HCT116 (cell line): ENCODE results near the gene GRB10. TPM values are rescaled to one million over a fixed set of nuclear protein-coding genes. Genes with fewer than 3 reads are reported as not detected.

Source experiments
- ATAC-seq: fragments of 200-7000 bp; cut with Tn5 transposase; 2 replicates; pipeline ENCODE4 v1.9.1; 2020; ENCODE audit warnings: mild to moderate bottlenecking, moderate library complexity
- BruUV-seq: library from RNA; stranded (reverse); fragments of 400-500 nt; replicated peaks from 2 replicates; lab custom pipeline; 2021; lab: Mats Ljungman, UMichigan
- CTCF ChIA-PET: fragments of 300-600 bp; sonication (Branson Sonifier 250); formaldehyde crosslinking; loops from one replicate; lab custom pipeline; 2021; ENCODE audit warnings: antibody characterized with exemption; lab: Charles Lee
- POLR2A ChIA-PET: fragments of 300-600, 350-600 bp; sonication (Branson Sonifier 250); formaldehyde crosslinking; loops from one replicate; lab custom pipeline; 2021; ENCODE audit warnings: antibody characterized with exemption; lab: Charles Lee
- RAD21 ChIA-PET, 2 experiments: fragments of 300-600 bp; sonication (Branson Sonifier 250); formaldehyde crosslinking; loops; one replicate each; lab custom pipeline; 2023; ENCODE audit warnings: low total read pairs in 2 of 2; ENCODE audit not compliant: uncharacterized antibody in 2 of 2, unreplicated experiment in 2 of 2, low non-redundant PET in 1 of 2; lab: Charles Lee
- DNase-seq: peaks from one replicate; pipeline ENCODE4 v3.0.0-alpha.2; 2010; ENCODE audit warnings: low read depth, low spot score
- H2AFZ ChIP-seq: fragments of 200-600 bp; shearing (Covaris generic), sonication (generic); 2 replicates; pipeline ENCODE4 v1.6.1; 2017; ENCODE audit warnings: low read depth, mixed run types, mixed read lengths, antibody characterized with exemption, low read length; ENCODE audit not compliant: poor library complexity, severe bottlenecking
- H3K27ac ChIP-seq: 2 replicates; pipeline ENCODE4 v1.5.1; 2012; ENCODE audit warnings: low read depth, low read length
- H3K27me3 ChIP-seq: fragments of 200-600 bp; sonication (generic); 2 replicates; pipeline ENCODE4 v1.6.1; 2016; ENCODE audit warnings: mixed run types, low read length, mixed read lengths; ENCODE audit not compliant: insufficient read depth
- H3K36me3 ChIP-seq, 2 experiments: fragments of 200-500 bp in 1 of 2; fragments of 200-600 bp in 1 of 2; sonication (Bioruptor generic) in 1 of 2; sonication (generic) in 1 of 2; 2 replicates each; pipeline versions ENCODE4 v1.5.1 to v1.6.1; 2014 to 2016; ENCODE audit warnings: low read length in 2 of 2, inconsistent platforms in 1 of 2, mixed read lengths in 1 of 2, mixed run types in 1 of 2; ENCODE audit not compliant: insufficient read depth in 2 of 2, control insufficient read depth in 1 of 2
- H3K4me1 ChIP-seq, 2 experiments: fragments of 200-600 bp in 1 of 2; sonication (generic) in 1 of 2; 2 replicates each; pipeline versions ENCODE4 v1.5.1 to v1.6.1; 2012 to 2017; ENCODE audit warnings: low read length in 2 of 2, inconsistent platforms in 1 of 2, mild to moderate bottlenecking in 1 of 2, mixed read lengths in 1 of 2, mixed run types in 1 of 2, moderate library complexity in 1 of 2; ENCODE audit not compliant: insufficient read depth in 2 of 2, control insufficient read depth in 1 of 2
- H3K4me2 ChIP-seq: fragments of 200-600 bp; sonication (generic); 2 replicates; pipeline ENCODE4 v1.6.1; 2017; ENCODE audit warnings: mixed run types, low read length, mixed read lengths
- H3K4me3 ChIP-seq, 2 experiments: fragments of 200-600 bp in 1 of 2; sonication (generic) in 1 of 2; replicated peaks in 1 of 2; 2 replicates each; pipeline ENCODE4 v1.5.1; 2011 to 2016; ENCODE audit warnings: low read length in 2 of 2, control low read depth in 1 of 2, low read depth in 1 of 2, mild to moderate bottlenecking in 1 of 2, mixed read lengths in 1 of 2, mixed run types in 1 of 2
- H3K79me2 ChIP-seq: fragments of 200-600 bp; sonication (generic); 2 replicates; pipeline ENCODE4 v1.6.1; 2017; ENCODE audit warnings: mild to moderate bottlenecking, mixed run types, low read length, moderate library complexity, mixed read lengths; ENCODE audit not compliant: insufficient read depth
- H3K9ac ChIP-seq: fragments of 200-600 bp; sonication (generic); 2 replicates; pipeline ENCODE4 v1.6.1; 2016; ENCODE audit warnings: low read length, mixed read lengths
- H3K9me2 ChIP-seq: fragments of 200-600 bp; sonication (generic), shearing (Covaris generic); 2 replicates; pipeline ENCODE4 v1.6.1; 2017; ENCODE audit warnings: mixed run types, mild to moderate bottlenecking, moderate library complexity; ENCODE audit not compliant: insufficient read depth
- H3K9me3 ChIP-seq, 2 experiments: fragments of 200-500 bp in 1 of 2; fragments of 200-600 bp in 1 of 2; sonication (Bioruptor generic) in 1 of 2; sonication (generic) in 1 of 2; 2 replicates each; pipeline ENCODE4 v1.6.1; 2014 to 2017; ENCODE audit warnings: low read length in 2 of 2, mixed read lengths in 2 of 2, inconsistent platforms in 1 of 2, low read depth in 1 of 2, mild to moderate bottlenecking in 1 of 2, mixed run types in 1 of 2, moderate library complexity in 1 of 2; ENCODE audit not compliant: control insufficient read depth in 1 of 2, insufficient read depth in 1 of 2
- H4K20me1 ChIP-seq: fragments of 200-600 bp; sonication (generic), shearing (Covaris generic); 2 replicates; pipeline ENCODE4 v1.6.1; 2017; ENCODE audit warnings: mixed run types, mild to moderate bottlenecking, moderate library complexity; ENCODE audit not compliant: insufficient read depth
- CEBPB ChIP-seq: IDR thresholded peaks from 2 replicates; pipeline ENCODE4 v1.6.1; 2012; ENCODE audit warnings: low read depth
- EGR1 ChIP-seq: IDR thresholded peaks from 2 replicates; pipeline ENCODE4 v1.6.1; 2012; ENCODE audit warnings: low read depth
- ELF1 ChIP-seq: IDR thresholded peaks from 2 replicates; pipeline ENCODE4 v1.6.1; 2012; ENCODE audit warnings: low read depth, borderline replicate concordance
- EZH2 ChIP-seq: fragments of 200-600 bp; sonication (generic); IDR thresholded peaks from 2 replicates; pipeline ENCODE4 v1.6.1; 2017; ENCODE audit warnings: antibody characterized with exemption, mixed run types
- POLR2AphosphoS5 ChIP-seq: IDR thresholded peaks from 2 replicates; pipeline ENCODE4 v1.6.1; 2011; ENCODE audit warnings: mild to moderate bottlenecking, low read depth, low read length, moderate library complexity
- RAD21 ChIP-seq: IDR thresholded peaks from 2 replicates; pipeline ENCODE4 v1.6.1; 2012; ENCODE audit warnings: low read depth, mild to moderate bottlenecking
- SIN3A ChIP-seq: IDR thresholded peaks from 2 replicates; pipeline ENCODE4 v1.6.1; 2012; ENCODE audit warnings: low read depth
- SP1 ChIP-seq: IDR thresholded peaks from 2 replicates; pipeline ENCODE4 v1.6.1; 2012; ENCODE audit warnings: low read depth
- YY1 ChIP-seq: IDR thresholded peaks from 2 replicates; pipeline ENCODE4 v1.6.1; 2011; ENCODE audit warnings: low read length, low read depth, moderate library complexity, mild to moderate bottlenecking; ENCODE audit not compliant: insufficient replicate concordance; ENCODE audit errors: extremely low read depth
- ZFX ChIP-seq: fragments of 450-650 bp; IDR thresholded peaks from 2 replicates; pipeline ENCODE4 v1.6.1; 2017
- intact Hi-C: fragments of 100-400 bp; cut with micrococcal nuclease; formaldehyde crosslinking; loops from 2 replicates; pipeline ENCODE4 v1.10.0; 2022
- total RNA-seq: library from RNA; stranded (reverse); gene quantifications from one replicate; pipeline ENCODE4 v1.2.1, GENCODE V29; 2021; ENCODE audit not compliant: unreplicated experiment
- TF ChIP-seq, protein P1 (sequence below): IDR thresholded peaks from 2 replicates; pipeline ENCODE4 v1.6.1; 2011; ENCODE audit warnings: mild to moderate bottlenecking, low read length, moderate library complexity; ENCODE audit not compliant: insufficient replicate concordance; ENCODE audit errors: extremely low read depth
- TF ChIP-seq, protein P2 (sequence below), 3 experiments: fragments of 200-600 bp in 1 of 3; sonication (generic) in 1 of 3; IDR thresholded peaks in 2 of 3; conservative IDR thresholded peaks in 1 of 3; 2 replicates each; pipeline ENCODE4 v1.5.1; 2012 to 2017; ENCODE audit warnings: low read depth in 2 of 3, low read length in 2 of 3, antibody characterized with exemption in 1 of 3, borderline replicate concordance in 1 of 3, control low read depth in 1 of 3, mild to moderate bottlenecking in 1 of 3, mixed read lengths in 1 of 3, mixed run types in 1 of 3, moderate library complexity in 1 of 3; ENCODE audit not compliant: insufficient read depth in 1 of 3

The GRB10 gene
- total RNA-seq, 1 experiment from 2014 or later = 37.3 TPM

DNA sequence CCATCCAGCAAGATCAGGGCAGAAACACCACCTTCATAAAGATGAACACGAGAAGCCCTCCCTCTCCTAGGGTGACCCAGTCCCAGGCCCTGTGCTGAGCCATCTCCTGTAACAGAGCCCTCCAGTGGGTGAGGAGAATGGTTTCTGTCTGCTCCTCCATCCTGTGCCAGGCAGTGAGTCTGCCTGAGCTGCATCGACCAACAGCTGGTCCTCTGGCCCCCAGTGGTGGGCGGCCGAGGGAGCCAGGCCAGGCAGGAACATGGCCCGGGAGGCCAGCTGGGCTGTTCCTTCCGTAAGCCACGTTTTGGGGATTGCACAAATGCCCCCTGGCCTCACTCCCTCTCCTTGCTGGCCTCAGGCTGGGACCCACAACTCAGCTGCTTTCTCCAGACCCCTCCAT is 73.5 kb downstream of the GRB10 start:
- H3K4me1 ChIP-seq = peaks cover 0 to 3% of the 10 kb centered on the region in 2 experiments; a peak in 1 of 4 replicates
- no peaks in the 10 kb centered on the region for H3K79me2 ChIP-seq

DNA sequence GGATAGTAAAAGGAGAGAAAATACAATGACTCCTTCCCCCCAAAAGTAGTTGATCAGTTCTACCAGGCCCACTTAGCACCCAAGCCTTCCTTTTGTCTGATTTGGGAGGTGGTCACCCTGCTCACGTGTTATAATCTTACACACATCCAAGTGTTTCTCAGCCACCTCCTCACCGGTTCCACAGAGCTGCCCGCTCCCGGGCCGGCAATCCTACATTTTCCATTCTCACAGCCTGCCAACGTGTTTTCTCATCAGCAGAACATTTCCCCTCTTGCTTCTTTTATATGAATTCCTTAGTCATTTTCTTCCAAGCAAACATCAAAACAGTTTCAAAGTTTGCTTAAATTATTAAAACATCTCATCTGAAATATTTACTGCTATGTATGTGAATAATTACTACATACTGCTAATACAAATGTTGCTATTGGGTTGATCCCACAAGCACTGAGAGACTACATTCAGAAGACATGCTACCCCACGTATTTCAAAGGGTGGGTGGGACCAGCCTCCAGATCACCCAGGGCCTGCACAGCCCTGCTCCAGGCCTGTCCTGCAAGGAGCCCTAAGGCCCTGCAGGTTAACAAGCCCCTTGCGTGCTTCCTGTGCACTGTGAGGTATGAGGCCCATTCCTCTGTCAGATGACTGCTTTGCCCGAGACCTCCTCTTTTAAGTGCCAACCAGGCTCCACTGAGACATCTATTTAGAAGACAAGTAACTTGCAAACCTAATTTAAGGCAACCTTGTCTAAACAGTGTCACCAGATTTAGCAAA is 75.3 kb downstream of the GRB10 start:
- no peak overlapping the region for H3K27ac ChIP-seq
- H3K36me3 ChIP-seq = no peaks in the 10 kb centered on the region
- H3K27me3 ChIP-seq = no peaks in the 10 kb centered on the region
- H4K20me1 ChIP-seq = no peaks in the 10 kb centered on the region
- ATAC-seq = no peak
- H3K79me2 ChIP-seq = no peaks in the 10 kb centered on the region
- no peak for DNase-seq
- H3K9me3 ChIP-seq = no peaks in the 10 kb centered on the region
- POLR2A ChIA-PET = no interaction called here
- no TSS peak for BruUV-seq
- H3K4me1 ChIP-seq = peaks cover 0 to 3% of the 10 kb centered on the region in 2 experiments; a peak in 1 of 4 replicates
- intact Hi-C loops = no loop called here
- H3K4me2 ChIP-seq = no peak overlapping the region
- RAD21 ChIA-PET = no interaction called here
- CTCF ChIA-PET = no interaction called here
- no peak overlapping the region for H3K4me3 ChIP-seq
- no peaks in the 10 kb centered on the region for H3K9me2 ChIP-seq
- no peak overlapping the region for H2AFZ ChIP-seq
- H3K9ac ChIP-seq = no peak overlapping the region
- TF ChIP-seq, protein P1, sequence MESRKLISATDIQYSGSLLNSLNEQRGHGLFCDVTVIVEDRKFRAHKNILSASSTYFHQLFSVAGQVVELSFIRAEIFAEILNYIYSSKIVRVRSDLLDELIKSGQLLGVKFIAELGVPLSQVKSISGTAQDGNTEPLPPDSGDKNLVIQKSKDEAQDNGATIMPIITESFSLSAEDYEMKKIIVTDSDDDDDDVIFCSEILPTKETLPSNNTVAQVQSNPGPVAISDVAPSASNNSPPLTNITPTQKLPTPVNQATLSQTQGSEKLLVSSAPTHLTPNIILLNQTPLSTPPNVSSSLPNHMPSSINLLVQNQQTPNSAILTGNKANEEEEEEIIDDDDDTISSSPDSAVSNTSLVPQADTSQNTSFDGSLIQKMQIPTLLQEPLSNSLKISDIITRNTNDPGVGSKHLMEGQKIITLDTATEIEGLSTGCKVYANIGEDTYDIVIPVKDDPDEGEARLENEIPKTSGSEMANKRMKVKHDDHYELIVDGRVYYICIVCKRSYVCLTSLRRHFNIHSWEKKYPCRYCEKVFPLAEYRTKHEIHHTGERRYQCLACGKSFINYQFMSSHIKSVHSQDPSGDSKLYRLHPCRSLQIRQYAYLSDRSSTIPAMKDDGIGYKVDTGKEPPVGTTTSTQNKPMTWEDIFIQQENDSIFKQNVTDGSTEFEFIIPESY = no peak
- TF ChIP-seq YY1 (no peak), ELF1 (no peak), ZFX (no peak), EZH2 (no peak), CEBPB (no peak), EGR1 (no peak), SP1 (no peak), SIN3A (no peak), POLR2AphosphoS5 (no peak)
- TF ChIP-seq, protein P2, sequence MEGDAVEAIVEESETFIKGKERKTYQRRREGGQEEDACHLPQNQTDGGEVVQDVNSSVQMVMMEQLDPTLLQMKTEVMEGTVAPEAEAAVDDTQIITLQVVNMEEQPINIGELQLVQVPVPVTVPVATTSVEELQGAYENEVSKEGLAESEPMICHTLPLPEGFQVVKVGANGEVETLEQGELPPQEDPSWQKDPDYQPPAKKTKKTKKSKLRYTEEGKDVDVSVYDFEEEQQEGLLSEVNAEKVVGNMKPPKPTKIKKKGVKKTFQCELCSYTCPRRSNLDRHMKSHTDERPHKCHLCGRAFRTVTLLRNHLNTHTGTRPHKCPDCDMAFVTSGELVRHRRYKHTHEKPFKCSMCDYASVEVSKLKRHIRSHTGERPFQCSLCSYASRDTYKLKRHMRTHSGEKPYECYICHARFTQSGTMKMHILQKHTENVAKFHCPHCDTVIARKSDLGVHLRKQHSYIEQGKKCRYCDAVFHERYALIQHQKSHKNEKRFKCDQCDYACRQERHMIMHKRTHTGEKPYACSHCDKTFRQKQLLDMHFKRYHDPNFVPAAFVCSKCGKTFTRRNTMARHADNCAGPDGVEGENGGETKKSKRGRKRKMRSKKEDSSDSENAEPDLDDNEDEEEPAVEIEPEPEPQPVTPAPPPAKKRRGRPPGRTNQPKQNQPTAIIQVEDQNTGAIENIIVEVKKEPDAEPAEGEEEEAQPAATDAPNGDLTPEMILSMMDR (IDR thresholded peaks at IDR 0.05 in 2 of 3, conservative IDR thresholded peaks at IDR 0.05 in 1 of 3; ENCODE audit: borderline replicate concordance in 1 of 3, insufficient read depth in 1 of 3, low read depth in 2 of 3, low read length in 2 of 3) = no peak

More for the DNA sequence above, 73.5 kb downstream of the GRB10 start:
- no TSS peak for BruUV-seq
- H3K9ac ChIP-seq = no peak overlapping the region
- ATAC-seq (no peak), DNase-seq (no peak)
- no peaks in the 10 kb centered on the region for H3K27me3 ChIP-seq
- intact Hi-C loops = no loop called here
- no peak overlapping the region for H3K4me3 ChIP-seq
- ChIA-PET POLR2A (no interaction called here), CTCF (no interaction called here), RAD21 (no interaction called here)
- H2AFZ ChIP-seq = no peak overlapping the region
- H3K9me2 ChIP-seq = no peaks in the 10 kb centered on the region
- H3K27ac ChIP-seq = no peak overlapping the region
- H3K4me2 ChIP-seq = no peak overlapping the region
- no peaks in the 10 kb centered on the region for H4K20me1 ChIP-seq
- H3K9me3 ChIP-seq = no peaks in the 10 kb centered on the region
- no peak for TF ChIP-seq RAD21
- TF ChIP-seq, protein P1 = no peak
- no peaks in the 10 kb centered on the region for H3K36me3 ChIP-seq
